GM20431 (cell line): ENCODE data around the gene LRFN4.

Experiments
- in situ Hi-C: fragments of 300-500 bp; cut with MseI, MboI; formaldehyde crosslinking; loops from one replicate; pipeline ENCODE4 v1.15.0; 2020; ENCODE audit warnings: low sequenced_read_pairs; ENCODE audit not compliant: unreplicated experiment

Gene LRFN4

GRCh38 chr11:66868082-66868725 lies 11.3 kb downstream of the LRFN4 start:
- in situ Hi-C loops = no loop called here

- in situ Hi-C loops = no loop called here
These were observed 12.1 kb downstream of the LRFN4 start for GRCh38 chr11:66868726-66869566.

GRCh38 chr11:66869567-66869870 lies 12.7 kb downstream of the LRFN4 start:
- in situ Hi-C loops = no loop called here

GRCh38 chr11:66870131-66870530 lies 13.3 kb downstream of the LRFN4 start:
- in situ Hi-C loops = no loop called here

- in situ Hi-C loops = no loop called here
These were observed 14.0 kb downstream of the LRFN4 start for GRCh38 chr11:66870616-66871520.

GRCh38 chr11:66871521-66871901 lies 14.6 kb downstream of the LRFN4 start:
- in situ Hi-C loops = no loop called here

GRCh38 chr11:66874232-66874631 lies 17.4 kb downstream of the LRFN4 start:
- in situ Hi-C loops = no loop called here

GRCh38 chr11:66875378-66875777 lies 18.5 kb downstream of the LRFN4 start:
- in situ Hi-C loops = no loop called here

GRCh38 chr11:66877588-66878385 lies 20.9 kb downstream of the LRFN4 start:
- in situ Hi-C loops = no loop called here

GRCh38 chr11:66878474-66878873 lies 21.6 kb downstream of the LRFN4 start:
- in situ Hi-C loops = no loop called here

- in situ Hi-C loops = no loop called here
These were observed 22.1 kb downstream of the LRFN4 start for GRCh38 chr11:66879000-66879399.

- in situ Hi-C loops = no loop called here
These were observed 22.7 kb downstream of the LRFN4 start for GRCh38 chr11:66879583-66879982.

GRCh38 chr11:66879999-66880398 lies 23.1 kb downstream of the LRFN4 start:
- in situ Hi-C loops = no loop called here

GRCh38 chr11:66880496-66881450 lies 23.9 kb downstream of the LRFN4 start:
- in situ Hi-C loops = no loop called here

- in situ Hi-C loops = no loop called here
These were observed 24.6 kb downstream of the LRFN4 start for GRCh38 chr11:66881451-66881835.

- in situ Hi-C loops = no loop called here
These were observed 25.1 kb downstream of the LRFN4 start for GRCh38 chr11:66881927-66882452.

GRCh38 chr11:66882561-66883015 lies 25.7 kb downstream of the LRFN4 start:
- in situ Hi-C loops = no loop called here
